HG03135 (cell line): ENCODE measurements around the gene MSMP.

Experiments
- ATAC-seq: cut with Tn5 transposase; IDR thresholded peaks from one replicate; pipeline ENCODE4 v1.9.1; 2021; ENCODE audit warnings: mild to moderate bottlenecking, moderate library complexity; ENCODE audit not compliant: unreplicated experiment

MSMP gene

DNA sequence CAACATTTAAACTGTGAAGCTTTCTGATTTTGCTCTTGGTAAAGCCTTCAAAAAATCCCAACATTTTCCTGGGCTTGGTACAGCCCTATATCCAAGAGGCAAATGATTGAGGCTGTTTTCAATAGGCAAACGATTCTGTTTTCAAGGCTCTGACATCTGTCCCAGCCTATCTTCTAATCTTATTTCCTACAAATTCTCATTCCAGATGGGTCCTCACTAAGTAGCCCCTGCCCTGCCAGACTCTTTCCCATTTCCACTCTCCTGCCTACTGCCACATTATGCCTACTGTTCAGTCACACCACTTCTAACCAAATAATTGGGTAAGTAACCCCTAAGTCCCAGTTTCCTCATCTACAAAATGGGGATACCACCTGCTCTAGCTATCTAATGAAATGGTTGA lies 8.5 kb downstream of the MSMP start:
- ATAC-seq: no peak

DNA sequence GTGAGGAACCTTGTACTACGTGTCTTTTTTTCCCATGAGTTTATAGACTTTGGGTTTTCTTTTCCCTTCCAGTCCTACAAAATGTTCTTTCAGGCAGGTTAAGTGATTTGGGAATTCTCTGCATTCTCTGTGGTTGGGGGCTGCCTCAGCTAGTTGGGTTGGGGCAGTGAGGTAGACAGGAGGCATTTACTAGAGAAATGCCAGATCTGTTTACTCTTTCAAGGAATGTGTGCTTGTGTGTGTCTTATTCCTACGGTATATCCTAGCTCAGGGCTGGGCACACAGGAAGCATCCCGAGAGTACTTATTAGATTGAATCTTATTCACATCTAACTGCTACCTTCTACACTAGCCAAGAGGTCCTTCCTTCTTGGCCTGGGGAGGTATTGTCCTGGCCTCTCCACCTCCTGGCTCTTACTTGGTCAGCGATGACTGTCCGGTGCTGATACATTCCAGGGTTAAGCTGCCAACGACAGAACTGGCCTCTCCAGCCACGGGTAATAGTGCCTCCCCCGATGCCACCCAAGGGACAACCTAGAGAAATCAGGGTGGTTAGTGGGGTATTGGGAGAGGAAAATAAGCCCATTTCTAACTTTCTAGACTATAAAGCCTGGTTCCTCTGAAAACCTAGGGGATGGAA lies 10.1 kb downstream of the MSMP start:
- ATAC-seq: no peak

DNA sequence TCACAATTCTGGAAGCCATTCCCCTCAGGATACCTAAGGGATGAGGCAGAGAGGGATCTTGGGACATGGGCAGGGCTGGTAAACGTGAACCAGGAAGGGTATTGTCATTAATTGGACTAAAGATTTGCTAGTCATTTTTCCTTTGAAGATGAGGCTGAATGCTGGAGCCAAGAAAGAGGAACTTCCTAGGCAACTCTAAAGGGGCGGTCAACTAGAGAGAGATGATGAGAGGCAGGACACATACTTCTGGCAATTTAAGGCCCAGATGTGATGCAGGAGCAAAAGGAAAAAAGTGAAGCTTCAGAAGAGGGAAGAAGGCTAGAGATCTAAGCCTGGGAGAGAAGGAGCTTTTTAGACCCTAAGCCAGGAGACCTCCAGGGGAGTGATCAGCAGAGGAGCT lies 10.6 kb downstream of the MSMP start:
- no peak for ATAC-seq

DNA sequence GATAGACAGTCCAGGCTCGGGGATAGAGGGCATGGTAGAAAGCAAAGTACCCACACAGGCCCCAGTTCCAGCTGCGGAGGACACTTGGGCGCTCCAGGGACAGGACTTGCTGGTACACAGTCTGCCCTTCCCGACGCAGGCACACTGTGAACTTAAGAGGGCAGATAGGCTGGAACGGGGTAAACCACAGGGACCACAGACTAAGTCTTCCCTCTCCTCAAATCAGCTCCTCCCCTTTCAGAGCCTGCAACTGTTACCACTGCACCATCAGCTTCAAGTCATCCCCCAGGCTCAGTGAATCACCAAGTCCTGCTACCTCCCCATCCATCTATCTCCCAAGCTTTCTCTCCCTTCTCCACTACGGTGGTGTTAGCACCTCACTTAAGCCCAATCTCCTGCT lies 12.3 kb downstream of the MSMP start:
- no peak for ATAC-seq

DNA sequence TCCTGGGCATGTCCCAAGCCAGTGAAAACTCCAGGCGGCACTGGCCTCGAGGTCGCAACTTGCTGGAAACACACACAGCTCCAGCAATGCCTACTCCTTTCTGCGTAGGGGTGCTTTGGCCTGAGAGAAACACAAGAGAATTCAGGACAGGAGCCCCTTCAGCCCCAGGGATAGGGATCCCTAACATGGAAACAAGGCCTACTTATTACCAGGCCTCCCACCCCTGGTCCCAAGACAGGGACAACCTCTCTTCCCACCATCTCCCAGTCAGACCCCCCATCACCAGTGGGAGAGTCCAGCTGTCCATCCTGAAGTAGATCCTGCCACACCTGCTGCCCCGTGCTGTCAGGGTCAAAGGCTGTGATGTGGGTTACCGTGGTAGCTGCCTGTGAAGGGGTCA lies 13.8 kb downstream of the MSMP start:
- ATAC-seq: no peak

DNA sequence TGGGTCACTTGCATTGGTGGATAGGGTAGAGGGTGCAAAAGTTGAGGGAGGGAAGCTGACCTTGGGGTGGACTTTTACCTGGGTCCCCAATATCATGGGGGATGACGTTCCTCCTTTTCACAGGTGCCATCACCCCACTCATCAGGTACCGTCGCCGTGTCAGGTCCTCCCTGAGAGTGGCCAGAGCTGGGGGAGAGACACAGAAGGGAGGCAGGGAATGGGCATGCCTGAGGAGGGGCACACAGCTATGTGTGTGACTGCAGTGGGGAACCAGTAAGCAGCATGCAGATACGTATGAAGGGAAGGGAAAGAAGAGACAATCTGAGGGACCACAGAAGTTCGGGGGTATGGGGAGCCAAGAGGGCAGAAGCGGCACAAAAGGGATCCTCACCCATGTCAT lies 15.2 kb downstream of the MSMP start:
- ATAC-seq: no peak

DNA sequence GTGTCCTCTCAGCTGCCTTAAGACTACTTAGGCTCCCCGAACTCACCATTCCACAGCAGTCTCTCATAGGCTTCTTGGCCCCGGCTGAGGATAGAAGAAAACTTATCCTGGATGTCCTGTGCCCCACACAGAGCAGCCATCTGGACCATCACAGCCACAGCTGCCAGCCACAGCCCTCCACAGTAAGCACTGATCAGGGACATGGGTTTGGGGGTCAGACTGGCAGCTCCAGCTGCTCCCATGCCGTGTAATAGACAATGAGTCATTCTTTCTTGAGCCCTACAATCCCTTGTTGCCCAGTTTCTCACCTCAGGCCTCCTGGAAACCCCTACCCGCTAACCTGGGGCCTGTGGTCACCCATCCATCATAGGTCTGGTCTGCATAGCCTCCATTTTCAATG lies 15.9 kb downstream of the MSMP start:
- ATAC-seq: no peak

DNA sequence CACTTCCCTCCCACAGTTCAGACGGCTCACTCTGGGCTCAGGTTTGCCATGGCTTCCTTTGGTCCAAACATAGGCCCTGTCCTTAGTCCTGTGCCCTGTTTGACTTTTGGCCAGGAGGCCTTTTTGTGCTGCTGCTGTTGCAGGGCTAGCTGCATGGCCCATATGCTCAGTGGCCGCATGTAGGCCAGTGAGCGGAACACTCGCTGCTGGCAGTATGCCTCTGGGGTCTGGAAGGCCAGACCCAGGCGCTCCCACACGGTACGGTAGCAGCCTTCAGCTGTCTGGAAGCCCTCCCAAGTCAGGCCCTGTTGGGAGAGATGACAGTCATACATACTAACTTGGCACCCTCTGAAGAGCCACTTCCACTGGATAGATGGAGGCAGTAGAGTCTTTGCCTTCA lies 16.9 kb downstream of the MSMP start:
- ATAC-seq: no peak

DNA sequence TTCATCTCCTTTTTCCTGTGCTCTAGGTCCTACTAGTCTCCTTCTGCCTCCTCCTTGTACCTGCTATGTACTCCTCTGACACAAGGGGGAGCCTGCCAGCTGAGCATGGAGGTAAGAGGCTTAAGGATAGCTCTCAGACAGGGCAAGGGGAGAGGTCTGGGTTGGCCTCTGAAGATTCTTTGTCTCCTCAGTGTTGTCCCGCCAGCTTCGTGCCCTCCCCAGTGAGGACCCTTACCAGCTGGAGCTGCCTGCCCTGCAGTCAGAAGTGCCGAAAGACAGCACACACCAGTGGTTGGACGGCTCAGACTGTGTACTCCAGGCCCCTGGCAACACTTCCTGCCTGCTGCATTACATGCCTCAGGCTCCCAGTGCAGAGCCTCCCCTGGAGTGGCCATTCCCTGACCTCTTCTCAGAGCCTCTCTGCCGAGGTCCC lies 17.9 kb downstream of the MSMP start:
- no peak for ATAC-seq

DNA sequence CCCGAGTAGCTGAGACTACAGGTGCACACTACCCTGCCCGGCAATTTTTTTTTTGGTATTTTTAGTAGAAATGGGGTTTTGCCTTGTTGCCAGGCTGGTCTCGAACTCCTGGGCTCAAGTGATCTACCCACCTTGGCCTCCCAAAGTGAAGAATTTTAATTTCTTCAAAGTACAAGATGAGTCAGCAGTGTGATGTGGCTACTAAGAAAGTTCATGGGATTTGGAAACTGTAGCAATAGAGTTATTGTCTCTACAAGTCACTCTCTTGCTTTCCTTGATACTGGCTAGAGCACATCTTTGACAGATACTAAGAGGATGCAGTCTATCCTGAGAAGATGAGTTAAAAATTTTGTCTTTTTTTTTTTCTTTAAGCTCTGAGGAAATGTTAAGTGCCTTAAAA lies 20.0 kb downstream of the MSMP start:
- ATAC-seq: no peak

DNA sequence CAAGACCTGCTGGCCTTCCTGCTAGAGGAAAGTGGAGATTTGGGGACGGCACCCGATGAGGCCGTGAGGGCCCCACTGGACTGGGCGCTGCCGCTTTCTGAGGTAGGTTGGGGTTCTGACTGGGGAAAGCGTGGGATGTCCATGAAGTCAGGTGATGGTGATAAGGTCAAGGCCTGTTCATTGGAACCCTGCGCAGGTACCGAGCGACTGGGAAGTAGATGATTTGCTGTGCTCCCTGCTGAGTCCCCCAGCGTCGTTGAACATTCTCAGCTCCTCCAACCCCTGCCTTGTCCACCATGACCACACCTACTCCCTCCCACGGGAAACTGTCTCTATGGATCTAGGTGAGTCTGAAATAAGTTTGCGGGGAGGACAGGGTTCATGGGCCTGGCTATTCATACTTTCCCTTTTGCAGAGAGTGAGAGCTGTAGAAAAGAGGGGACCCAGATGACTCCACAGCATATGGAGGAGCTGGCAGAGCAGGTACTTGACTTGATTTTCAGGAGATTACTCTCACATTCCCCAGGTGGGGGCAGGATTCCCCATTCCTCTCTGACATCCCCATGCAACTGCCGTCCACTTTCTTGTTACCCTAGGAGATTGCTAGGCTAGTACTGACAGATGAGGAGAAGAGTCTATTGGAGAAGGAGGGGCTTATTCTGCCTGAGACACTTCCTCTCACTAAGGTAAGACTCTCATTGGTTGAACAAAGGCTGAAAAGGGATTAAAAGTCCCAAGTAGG lies 21.1 kb downstream of the MSMP start:
- peak; percentile 7 for ATAC-seq

DNA sequence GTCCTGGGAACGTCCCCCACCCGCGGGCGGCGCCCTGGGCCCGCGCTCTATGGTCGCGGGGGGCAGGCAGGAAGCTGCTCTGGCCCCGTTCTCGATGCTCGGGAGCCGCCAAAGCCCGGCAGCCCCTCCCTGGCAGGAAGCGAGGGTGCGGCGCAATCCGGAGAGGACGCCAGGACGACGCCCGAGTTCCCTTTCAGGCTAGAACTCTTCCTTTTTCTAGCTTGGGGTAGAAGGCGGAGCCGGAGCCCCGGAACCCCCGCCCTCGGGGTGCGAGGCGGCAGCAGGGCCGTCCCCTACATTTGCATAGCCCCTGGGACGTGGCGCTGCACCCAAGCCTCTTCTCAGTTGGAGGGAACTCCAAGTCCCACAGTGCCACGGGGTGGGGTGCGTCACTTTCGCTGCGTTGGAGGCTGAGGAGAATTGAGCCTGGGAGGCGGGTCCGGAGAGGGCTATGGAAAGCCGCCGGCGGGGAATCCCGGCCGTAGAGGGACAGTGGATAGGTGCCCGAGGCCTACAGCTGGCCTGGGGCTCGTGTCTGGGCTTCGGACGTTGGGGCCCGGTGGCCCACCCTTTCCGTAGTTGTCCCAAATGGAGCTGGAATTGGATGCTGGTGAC lies 21.8 kb downstream of the MSMP start, which contains the start of the genes CREB3 and TLN1:
CREB3 (plus strand) TSS at position 482 of the 615 bp plus-strand sequence; CDS start at position 589, 107 bp downstream.
TLN1 (minus strand) TSS at position 11 of the 615 bp plus-strand sequence. CDS start 6,501 bp downstream, outside the sequence.
- ATAC-seq: peak; percentile 76

DNA sequence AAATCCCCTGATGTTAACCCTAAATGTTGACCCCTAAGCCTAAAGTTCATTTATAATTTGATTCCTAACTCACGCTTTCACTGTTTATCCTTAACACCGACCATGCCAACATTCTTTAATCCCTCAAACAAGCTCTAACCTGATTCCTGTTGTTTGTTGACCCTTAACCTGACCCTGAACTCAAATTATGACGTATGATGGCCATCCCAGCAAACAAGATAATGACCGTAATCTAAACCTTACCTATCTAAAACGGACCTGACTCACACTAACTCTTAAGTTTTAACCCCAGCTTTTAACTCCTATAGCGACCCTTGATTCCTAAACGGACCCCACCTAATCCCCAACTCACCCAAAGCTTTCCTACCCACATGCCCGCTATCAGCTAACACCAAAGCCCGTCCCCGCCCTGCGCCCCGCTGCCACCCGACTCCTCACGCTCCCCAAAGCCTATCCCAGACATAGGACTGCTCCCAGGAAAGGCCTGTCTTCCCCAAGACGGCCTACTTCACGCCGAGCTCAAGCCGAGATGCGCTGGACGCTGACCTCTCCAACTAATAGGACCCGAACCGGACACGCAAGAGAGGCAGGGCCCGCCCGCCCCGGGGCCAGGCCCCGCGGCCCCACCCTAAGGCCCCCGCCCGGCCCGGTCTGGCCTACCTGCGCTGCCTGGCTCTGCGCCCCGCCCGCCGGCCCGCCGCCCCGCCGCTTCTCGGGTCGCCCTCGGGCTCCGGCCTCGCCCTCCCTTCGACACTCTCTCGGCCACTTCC lies 22.5 kb downstream of the MSMP start:
- no peak for ATAC-seq

DNA sequence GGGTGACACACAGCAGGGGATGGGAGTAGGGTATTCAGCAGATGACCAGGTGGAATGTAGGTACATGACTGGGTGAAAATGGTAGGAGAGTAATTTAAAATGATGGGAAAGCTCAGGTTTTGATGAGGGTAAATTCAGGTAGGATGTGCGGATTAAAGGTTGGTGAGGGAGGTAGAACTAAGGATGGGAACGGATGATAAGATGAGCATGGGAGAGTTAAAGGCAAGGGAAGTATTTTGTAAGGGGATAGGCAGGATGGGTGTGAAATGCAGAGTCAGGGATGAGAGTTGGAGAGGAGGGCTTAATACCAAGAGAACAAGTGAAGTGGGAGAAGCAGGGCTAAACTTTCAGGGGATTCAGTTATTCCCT lies 23.6 kb downstream of the MSMP start:
- ATAC-seq: no peak

DNA sequence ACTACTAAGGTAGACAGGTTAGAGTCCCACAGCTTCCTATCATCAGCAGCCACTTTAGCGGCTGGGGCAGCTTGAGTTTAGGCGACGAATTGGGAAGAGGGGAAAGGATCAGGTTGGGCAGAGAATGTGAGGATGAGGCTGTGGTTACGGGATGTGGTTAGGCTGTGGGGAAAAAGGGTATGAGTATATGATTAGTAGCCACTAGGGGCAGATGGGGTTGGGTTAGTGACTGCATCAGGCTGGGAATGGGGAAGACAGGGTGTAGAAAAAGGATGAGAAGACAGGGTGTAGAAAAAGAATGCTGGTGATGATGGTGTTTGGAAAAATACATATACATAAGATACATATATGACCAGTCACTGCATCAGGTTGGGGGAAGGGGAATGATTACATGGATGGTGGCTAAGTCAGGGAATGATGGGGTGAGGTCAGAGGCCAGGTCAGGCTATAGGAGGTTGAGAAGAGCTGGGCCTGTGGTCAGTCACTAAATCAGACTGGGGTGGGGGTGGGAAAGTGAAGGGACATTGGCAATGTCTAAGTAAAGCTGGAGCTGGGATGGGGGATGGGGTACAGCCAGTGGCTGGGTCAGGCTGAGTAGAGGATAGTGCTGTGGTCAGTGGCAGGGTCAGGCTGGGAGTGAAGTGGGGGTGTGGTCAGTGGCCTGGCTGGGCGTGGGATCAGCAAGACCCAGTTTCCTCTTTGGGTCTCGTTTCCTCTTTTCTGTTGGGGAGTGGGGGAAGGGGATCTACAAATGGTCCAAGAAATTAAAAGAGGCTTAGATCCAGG lies 24.2 kb downstream of the MSMP start:
- no peak for ATAC-seq

DNA sequence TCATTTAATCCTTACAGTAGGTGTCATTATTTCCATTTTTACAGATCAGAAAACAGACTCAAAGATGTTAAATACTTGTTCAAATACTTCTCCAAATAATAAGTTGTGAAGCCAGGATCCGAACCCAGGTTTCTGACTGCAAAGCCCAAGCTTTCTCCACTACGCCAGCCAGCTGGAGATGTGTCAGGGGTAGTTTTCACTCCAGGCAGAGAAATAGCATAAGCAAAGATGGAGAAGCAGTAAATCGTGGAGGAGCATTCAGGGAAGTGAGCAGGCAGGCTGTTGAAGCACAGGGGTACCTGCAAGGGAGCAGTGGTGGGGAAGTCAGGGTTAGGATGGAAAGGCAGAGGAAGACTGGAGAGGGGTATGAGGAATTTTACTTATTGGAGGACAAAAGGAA lies 25.0 kb downstream of the MSMP start:
- ATAC-seq: no peak

DNA sequence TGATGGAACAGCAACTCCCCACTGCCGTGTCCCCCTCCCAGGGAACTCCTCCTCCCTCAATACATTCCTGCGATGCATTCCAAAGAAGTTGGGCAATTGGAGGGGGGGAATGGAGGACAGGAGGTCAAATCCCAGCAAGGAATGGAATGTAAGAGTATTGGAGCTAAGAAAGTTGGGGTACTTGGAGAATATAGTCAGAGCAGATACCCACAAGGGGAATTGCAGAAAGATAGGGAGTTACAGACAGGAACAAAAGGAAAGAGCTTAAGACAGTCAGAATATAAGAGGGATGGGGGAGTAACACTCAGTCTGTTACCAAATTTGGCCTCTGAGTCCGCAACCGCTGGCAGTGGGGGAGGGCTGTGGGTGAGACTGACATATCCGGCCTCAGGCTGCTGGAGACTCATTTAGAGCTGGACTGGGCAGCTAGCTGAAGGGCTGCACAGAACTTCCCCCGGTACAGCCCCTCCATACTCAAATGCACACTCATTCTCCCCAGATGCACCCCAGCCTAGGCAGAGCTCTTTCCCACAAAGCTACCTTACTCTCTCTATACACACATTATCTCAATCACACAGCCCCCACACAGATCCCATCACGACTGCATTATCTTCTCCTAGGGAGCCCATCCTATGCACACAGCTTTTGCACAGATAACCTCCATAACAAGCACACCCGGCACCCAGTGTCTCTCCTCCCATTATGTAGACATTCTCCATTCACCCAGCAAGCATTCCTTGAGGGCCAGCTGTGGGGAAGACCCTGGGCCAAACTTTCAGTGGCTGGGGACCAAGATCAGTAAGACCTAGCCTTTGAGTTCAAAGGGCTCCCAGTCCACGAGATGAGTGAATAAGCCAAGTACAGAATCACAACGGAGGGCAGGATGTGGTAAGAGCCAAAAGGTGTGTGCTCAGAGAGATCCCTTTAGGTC lies 25.8 kb downstream of the MSMP start:
- no peak for ATAC-seq

DNA sequence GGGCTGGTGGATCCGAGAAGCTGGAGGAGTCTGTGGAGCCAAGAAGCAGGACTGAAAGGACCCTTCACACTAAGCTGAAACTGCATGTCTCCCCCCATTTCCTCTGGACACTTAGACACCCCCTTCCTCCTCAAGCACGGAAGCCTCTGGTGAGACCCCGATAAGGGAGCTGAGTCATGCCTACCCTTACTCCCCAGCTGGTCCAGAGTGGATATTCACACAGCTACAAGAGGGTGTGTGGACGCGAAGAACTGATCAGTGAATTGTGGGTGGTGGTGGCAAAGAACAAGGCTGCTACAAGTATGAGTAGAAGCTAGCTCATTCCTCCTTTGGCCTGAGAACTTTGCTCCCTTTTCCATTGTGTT lies 26.4 kb downstream of the MSMP start:
- no peak for ATAC-seq

DNA sequence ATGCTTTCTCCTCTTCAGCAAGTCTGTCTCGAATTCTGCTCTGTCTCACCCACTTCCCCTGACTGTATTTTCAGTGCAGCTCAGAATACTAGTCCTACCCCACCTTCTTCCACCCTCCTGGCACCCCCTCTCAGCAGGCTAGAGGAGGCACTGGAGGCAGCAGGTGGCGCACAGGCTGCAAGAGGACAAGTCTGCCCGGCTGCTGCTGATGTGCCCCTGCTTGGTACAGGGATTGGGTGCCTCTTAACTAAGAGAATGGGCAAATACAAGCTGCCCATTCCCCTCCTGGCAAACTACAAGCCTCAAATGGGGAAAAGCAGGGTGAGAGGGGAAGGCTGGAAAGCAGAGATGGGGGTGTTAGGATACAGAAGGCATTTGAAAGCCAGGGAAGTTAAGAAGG lies 27.1 kb downstream of the MSMP start:
- ATAC-seq: no peak

DNA sequence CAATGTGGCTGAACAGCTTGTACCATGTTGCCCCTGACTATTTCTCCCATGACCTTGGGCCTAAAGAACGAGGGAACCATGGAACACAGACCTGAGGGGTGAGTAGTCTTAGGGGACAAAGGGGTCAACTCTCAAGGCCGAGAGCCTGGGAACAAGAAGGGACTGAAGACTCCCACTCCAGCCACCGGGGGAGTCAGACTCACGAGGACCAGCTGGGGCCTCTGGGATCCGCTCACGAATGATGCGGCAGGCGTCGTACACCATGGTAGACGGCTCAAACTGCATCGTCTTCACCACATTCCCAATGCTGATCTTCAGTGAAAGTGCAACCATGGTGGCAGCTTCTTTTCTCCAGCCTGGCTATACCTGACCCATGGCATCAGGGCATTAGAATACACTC lies 28.7 kb downstream of the MSMP start:
- ATAC-seq: no peak
